ENCODE results near the gene ZCCHC17.
"Not testable (repeated sequence)": the region's sequence is repeated elsewhere in the genome, so short reads cannot be mapped to it uniquely, and the experiment has no call there.

Gene ZCCHC17

GRCh38 chr1:31371121-31371959 is 74.5 kb downstream of the ZCCHC17 start:
- no peak for DNase-seq

GRCh38 chr1:31372051-31372450 is 75.2 kb downstream of the ZCCHC17 start:
- no peak for DNase-seq

GRCh38 chr1:31372751-31373055 is 75.9 kb downstream of the ZCCHC17 start:
- DNase-seq, result no peak

- peak; percentile 68 for DNase-seq
Measured at GRCh38 chr1:31373056-31373896, 76.4 kb downstream of the ZCCHC17 start, which contains the start of gene FABP3. Gene FABP3, minus strand, starts transcription at chr1:31373076. Its CDS starts 62 bp downstream, at chr1:31373014.

- no peak for DNase-seq
Measured at GRCh38 chr1:31373897-31374486, 77.2 kb downstream of the ZCCHC17 start.

GRCh38 chr1:31374511-31375196 is 77.8 kb downstream of the ZCCHC17 start:
- DNase-seq, result no peak

- DNase-seq, result peak; percentile 97
Measured at GRCh38 chr1:31376375-31377134, 79.7 kb downstream of the ZCCHC17 start.

GRCh38 chr1:31377364-31377863 is 80.6 kb downstream of the ZCCHC17 start:
- DNase-seq, result no peak

- no peak for DNase-seq
Measured at GRCh38 chr1:31378001-31378400, 81.2 kb downstream of the ZCCHC17 start.

- no peak for DNase-seq
Measured at GRCh38 chr1:31380181-31380580, 83.3 kb downstream of the ZCCHC17 start.

- DNase-seq, result no peak
Measured at GRCh38 chr1:31381394-31382294, 84.8 kb downstream of the ZCCHC17 start.

GRCh38 chr1:31382379-31382989 is 85.7 kb downstream of the ZCCHC17 start:
- no peak for DNase-seq

GRCh38 chr1:31383967-31384366 is 87.1 kb downstream of the ZCCHC17 start:
- no peak for DNase-seq

- not testable (repeated sequence) for DNase-seq
Measured at GRCh38 chr1:31386576-31387243, 89.9 kb downstream of the ZCCHC17 start.

- peak; percentile 34 for DNase-seq
Measured at GRCh38 chr1:31387612-31388011, 90.8 kb downstream of the ZCCHC17 start.

- no peak for DNase-seq
Measured at GRCh38 chr1:31389616-31390015, 92.8 kb downstream of the ZCCHC17 start.

GRCh38 chr1:31390071-31390470 is 93.2 kb downstream of the ZCCHC17 start:
- DNase-seq, result no peak

- no peak for DNase-seq
Measured at GRCh38 chr1:31393463-31393862, 96.6 kb downstream of the ZCCHC17 start.

- peak; percentile 72 for DNase-seq
Measured at GRCh38 chr1:31394584-31395193, 97.9 kb downstream of the ZCCHC17 start.
